Embryonic facial prominence (tissue), 1 donor: ENCODE measurements around the gene ANKRD16.
"Not testable (repeated sequence)": the region's sequence is repeated elsewhere in the genome, so short reads cannot be mapped to it uniquely, and the experiment has no call there.

Experiments
- DNase-seq: peaks from one replicate; pipeline ENCODE4 v3.0.0-alpha.2; 2016; ENCODE audit errors: extremely low spot score

ANKRD16 gene

DNA sequence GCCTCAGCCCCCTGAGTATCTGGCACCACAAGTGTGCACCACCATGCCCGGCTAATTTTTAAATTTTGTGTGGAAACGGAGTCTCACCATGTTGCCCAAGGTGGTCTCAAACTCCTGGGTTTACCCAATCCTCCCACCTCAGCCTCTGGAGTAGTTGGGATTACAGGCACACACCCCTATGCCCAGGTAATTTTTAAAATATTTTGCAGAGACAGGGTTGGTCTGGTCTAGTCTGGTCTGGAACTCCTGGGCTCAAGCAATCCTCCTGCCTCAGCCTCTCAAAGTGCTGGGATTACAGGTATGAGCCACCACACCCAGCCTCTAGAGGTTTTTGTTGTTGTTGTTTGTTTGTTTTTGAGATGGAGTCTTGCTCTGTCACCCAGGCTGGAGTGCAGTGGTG is 53.5 kb downstream of the ANKRD16 start:
- not testable (repeated sequence) for DNase-seq

DNA sequence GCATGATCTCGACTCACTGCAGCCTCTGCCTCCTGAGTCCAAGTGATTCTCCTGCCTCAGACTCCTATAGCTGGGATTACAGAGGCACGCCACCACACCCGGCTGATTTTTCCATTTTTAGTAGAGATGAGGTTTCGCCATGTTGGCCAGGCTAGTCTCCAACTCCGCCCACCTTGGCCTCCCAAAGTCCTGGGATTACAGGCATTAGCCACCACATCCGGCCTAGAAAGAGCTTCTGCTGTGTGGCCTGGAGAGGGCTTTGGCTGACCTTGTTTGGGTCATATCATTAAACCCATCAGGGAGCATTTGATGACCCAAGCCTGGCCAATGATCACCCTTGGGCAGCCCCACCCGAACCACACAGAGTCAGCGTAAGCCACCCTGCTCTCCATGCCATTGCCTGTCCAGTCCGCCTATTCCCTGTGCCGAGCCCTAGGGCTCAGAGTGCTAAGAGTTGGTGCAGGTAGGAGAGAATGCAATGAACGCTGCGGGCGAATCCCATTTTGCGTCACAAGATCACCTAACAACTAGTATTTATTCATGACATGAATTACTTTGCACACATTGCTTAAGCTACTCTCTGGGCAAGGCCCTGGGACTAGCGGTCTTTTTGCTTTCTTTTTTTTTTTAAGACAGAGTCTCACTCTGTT is 54.1 kb downstream of the ANKRD16 start:
- DNase-seq: no peak

DNA sequence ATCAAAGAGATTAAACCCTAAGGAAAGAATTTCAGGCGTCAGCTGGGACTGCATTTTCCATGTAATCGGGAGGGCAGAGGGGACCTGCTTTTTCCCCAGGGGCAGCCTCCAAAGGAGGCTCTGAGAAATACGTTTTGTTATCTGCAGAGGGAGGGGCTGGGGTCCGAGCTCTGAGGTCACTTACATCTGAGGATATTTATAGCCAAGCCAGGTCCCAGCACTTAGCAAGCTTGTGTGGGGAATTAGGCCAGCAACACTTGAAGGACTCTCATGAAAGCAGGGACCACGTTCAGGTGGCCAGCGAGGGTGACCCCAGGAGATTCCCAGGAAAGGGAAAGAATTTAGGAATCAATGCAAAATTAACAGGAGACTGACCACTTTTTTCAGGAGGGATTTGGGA is 55.9 kb downstream of the ANKRD16 start:
- no peak for DNase-seq

DNA sequence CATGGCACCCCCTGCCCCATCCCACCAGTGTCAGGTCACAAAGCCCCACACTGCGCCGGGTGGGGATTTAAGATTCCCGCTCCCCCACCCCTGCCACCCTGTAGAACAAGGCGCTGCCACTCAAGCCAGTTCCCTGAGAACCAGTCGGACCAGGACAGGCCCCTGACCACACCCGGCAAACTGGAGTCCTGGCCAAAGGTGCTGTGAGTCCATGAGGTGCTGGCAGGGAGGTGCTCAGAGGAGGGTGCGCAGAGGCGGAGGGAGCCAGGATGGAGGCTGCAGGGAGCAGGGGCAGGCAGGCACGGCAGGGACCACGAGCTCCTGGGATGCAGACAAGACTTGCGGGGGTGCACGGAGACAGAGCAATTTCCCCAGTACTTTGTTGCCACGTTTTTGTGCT is 56.7 kb downstream of the ANKRD16 start:
- no peak for DNase-seq

DNA sequence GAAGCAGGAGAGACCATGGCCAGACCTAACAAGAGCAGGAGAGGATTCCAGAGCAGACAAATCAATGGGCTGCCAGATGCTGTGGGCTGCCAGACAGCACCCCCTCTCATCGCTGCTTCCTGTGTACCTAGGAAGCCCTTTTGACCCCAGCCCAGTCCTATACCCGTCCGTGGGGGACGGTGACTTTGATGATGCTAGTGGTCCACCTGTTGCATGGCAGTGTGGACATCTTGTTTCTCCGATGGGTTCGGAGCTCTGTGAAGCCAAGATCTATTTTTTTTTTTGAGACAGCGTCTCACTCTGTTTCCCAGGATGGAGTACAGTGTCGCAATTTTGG is 58.3 kb downstream of the ANKRD16 start:
- DNase-seq: no peak

DNA sequence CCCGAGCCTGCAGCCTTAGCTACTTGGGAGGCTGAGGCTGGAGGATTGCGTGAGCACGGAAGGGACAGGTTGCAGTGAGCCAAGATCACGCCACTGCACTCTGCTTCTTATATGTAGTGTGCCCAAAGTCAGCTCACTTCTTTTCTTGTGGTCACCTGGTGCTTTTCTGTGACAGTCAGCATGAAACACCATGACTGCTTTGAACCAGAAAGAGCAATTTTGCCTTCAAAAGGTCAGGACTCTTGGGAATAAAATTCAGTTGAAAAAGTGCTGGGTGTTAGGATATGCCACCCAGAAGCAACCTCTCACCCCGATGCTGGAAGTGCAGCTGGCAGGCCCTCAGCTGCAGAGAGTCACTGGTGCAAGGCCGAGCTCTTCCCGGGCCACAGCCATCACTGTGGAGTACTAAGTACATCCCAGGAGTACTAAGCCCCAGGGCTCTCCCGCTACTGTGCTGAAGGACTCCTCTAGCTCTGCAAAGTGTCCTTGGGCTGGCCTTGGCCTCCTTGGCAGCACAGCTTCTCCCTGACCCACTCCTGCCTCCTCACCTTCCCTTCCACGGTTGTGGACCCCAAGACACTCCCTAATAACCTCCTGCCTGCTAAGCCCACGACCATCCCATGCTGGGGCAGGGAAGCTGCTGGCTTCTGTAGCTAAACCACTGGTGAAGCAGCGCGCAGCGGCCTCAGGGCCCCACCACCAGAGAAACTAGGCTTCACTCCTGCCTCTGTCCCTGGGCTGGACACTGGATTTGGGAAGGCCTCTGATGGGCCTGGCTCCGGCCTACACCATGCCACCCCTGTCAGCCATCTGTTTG is 58.9 kb downstream of the ANKRD16 start:
- no peak for DNase-seq

DNA sequence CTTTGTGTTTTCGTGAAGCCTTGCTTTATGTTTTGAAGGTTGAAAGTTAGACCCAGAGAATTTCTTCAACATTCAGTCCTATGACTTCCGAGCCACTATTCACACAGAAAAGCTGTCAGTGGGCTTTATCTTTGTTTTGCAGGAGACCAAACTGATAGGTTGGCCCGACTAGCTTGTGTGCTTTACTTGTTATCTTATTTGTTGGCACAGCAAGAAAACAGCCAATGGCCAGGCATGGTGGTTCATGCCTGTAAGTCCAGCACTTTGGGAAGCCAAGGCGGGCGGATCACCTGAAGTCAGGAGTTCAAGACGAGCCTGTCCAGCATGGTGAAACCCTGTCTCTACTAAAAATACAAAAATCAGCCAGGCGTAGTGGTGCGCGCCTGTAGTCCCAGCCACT is 60.4 kb downstream of the ANKRD16 start:
- no peak for DNase-seq

DNA sequence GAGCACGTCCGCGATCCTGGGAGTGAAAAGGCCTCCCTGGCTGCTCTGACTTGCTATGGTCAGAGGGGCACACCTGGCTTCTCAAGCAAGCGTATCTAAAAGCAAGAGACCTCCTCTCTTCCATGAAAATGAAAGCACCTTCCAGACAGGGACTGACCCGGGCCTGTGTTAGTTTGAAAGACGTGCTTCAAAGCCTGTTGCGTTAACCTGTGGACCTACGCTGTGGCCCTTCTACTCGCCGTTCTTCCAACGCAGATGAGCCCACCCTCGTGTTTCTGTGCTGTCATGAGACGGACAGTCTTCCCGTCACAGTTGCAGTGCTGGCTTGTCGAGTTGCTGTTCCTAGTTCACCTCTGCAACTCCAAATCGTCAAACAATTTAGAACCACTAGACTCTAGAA is 61.0 kb downstream of the ANKRD16 start:
- no peak for DNase-seq

DNA sequence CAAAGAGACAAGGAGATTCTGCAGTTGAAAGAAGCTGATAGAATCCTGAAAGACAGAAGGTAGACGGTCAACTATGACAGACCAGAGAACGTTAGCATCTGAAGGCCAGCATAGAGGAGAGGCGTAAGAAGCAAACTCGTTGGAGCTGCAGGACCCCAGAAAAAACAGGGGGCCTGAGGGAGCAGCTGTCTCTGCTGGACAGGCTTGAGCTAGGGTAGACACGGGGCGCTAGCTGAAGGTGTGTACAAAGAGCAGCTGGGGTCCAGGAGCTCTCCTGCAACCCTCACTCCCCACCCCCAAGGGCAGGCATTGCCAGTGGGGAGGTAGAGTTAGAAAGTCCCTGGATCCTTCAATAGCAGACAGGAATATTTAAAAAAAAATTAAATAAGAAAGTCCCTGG is 61.9 kb downstream of the ANKRD16 start:
- DNase-seq: no peak

DNA sequence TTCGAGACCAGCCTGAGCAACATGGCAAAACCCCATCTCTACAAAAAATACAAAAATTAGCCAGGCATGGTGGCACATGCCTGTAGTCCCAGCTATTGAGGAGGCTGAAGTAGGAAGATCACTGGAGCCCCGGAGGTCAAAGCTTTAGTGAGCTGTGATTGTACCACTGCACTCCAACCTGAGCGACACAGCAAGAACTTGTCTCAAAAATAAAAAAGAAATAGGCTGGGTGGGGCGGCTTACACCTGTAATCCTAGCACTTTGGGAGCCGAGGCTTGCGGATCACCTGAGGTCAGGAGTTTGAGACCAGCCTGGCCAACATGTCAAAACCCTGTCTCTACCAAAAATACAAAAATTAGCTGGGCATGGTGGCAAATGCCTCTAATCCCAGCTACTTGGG is 63.2 kb downstream of the ANKRD16 start:
- not testable (repeated sequence) for DNase-seq

DNA sequence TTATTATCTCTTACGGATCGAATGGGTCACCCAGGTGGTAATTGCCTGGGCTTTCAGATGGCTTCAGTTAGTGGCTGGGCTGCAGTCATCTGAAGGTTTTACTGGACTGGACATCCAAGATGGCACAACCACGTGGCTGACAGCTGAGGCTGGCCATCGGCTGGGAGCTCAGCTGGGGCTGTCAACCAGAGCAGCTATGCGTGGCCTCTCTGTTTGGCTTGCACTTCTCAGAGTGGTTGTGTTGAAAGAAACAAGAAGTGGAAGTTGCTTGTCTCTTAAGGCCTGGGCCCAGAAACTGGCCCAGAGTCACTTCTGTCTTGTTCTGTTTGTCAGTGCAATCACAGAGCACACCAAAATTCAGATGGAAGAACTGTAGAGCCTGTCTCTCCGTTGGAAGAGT is 70.8 kb downstream of the ANKRD16 start:
- no peak for DNase-seq

DNA sequence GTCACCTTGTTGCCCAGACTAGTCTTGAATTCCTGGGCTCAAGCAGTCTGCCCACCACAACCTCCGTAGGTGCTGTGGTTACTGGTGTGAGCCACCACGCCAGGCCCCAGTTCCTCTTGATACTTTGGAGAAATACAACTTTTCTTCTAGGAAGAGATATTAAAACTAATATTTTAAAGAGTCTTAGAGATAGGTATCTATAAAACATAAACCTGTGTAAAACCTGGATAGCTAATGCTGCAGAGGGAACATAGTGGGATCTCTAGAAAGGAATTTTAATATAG is 71.7 kb downstream of the ANKRD16 start:
- no peak for DNase-seq

DNA sequence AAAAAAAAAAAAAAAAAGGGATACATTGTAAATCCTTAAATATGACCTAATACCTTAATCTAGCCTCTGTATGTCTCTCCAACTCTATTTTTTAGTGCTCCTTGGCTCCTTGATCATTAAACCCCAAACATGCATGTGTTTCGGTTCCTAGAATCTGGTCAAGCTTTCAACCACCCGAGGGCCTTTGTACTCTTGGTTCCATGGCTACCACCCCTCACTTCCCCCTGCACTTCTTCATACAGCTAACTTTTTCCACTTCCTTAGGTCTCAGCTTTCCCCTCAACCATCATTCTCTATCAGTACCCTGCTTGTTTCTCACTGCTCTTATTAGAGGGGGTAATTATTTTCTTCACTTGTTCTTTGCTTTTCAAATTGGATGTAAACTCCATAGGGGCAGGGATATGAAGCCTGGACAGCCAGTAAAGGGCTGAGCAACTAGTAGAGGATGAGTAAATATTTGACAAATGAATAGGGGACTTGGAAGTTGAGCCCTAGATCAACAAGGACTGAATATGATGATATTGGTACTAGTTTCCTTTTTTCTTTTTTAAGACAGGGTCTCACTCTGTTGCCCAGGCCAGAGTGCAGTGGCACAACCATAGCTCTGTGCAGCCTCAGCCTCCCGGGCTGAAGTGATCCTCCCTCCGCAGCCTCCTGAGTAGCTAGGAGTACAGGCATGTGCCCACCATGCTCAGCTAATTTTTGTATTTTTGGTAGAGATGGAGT is 72.2 kb downstream of the ANKRD16 start:
- DNase-seq: no peak

DNA sequence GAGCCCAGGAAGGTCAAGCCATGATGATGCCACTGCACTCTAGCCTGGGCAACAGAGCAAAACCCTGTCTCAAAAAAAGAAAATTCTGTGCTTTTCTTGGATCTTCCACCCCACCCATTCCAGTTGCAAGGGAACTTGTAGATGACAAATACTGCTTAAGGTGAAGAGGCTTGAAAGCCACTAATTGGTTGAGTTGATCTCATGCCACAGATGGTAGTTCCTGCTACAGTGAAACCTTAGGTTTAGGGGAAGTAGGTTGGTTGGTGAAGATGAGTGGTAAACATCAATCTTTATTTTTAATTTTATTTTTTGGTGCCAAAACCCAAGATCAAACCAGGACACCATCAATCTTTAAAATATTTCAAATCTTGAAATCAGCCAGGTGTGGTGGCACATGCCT is 73.5 kb downstream of the ANKRD16 start:
- DNase-seq: no peak

DNA sequence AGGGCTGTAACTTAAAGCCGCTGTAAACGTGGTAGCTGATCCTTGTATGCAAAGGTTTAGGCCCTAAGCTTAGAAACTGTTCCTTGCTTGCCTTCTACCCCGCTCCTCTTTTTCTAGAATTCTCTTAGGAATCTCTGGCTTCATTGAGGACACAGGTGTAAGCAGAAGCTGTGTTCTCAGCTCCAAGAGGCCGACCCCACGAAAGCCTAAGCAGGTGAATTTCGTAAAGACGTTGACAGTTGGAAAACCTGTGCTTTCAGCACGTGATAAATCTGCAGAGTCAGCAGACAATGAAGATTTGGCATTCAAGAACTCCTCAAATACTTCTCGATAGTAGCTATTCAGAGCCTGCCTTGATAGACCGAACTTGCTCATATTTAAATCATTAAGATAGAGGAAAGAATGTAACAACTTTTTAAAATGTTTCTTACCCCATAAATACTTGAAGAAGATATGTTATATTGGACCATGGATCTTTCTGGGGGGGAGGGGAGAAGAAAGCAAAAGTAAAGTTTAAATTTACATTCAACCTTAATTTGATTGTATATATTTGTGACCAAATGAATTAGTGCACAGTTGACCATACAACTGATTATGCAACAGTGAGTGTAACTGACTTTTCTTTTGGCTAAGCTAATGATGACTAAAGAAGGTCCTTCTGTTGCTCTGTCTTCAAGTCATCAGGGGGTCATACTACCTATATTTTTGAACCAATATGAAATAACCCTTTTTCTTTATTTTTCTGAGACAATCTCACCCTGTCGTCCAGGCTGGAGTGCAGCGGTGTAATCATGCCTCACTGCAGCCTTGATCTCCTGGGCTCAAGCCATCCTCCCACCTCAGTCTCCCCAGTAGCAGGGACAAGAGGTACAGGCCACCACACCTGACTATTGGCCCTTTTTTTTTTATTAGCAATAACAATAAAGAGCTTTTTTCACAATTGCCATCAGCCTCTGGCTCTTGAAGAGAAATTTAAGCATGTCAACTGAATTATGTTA is 75.3 kb downstream of the ANKRD16 start:
- DNase-seq: no peak

DNA sequence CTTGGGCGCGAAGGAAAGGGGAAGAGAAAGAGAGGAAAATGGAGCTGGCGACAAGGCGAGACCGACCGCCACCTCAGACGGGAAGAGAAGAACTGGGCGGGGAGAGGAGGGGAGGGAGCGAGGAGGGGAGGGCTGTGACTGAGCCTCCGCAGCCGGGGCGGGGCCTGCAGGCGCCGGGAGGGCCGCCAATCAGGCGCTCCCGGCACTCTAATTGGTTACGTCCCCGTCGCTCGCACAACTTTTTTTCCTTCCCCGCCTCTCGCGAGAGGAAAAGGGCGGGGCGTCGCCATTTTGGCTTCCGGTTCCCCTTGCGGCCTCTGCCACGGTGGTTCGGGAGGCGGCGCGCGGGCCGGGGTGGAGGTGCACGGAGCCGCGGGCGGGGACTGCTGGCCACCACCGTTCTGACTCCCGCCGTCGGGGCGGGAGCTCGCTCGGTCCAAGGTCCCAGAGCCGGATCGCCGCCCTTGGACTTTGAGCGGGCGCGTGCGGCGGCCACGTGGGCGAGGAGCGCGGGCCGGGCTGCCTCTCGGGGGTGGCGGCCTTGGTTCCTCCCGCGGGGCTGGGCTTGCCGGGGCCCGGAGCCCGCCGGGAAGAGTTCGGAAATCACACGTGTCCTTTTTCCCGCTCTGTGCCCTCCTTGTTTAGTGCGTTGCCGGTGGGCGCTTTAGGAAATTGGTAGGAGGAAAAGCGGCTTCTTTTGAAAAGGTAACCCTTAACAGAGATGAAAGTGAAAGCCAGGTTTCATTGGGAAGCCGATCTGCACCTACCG is 76.2 kb downstream of the ANKRD16 start, which contains the start of gene GDI2:
TSS of gene GDI2 (minus strand) at position 94 of the 769 bp plus-strand sequence. CDS start 176 bp downstream, outside the sequence.
- peak; percentile 97 for DNase-seq

DNA sequence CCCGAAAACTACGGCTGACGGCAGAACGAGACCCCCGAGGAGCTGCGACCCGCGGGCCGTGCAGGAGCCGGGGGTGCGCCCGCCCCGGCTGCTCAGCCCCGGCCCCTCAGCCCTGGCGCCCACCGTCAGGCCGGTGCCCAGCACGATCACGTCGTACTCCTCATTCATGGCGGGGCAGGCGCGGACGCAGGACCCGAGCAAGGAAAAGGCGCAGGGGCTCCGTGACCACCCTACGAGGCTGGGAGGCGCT is 76.7 kb downstream of the ANKRD16 start:
- DNase-seq: peak; percentile 50

DNA sequence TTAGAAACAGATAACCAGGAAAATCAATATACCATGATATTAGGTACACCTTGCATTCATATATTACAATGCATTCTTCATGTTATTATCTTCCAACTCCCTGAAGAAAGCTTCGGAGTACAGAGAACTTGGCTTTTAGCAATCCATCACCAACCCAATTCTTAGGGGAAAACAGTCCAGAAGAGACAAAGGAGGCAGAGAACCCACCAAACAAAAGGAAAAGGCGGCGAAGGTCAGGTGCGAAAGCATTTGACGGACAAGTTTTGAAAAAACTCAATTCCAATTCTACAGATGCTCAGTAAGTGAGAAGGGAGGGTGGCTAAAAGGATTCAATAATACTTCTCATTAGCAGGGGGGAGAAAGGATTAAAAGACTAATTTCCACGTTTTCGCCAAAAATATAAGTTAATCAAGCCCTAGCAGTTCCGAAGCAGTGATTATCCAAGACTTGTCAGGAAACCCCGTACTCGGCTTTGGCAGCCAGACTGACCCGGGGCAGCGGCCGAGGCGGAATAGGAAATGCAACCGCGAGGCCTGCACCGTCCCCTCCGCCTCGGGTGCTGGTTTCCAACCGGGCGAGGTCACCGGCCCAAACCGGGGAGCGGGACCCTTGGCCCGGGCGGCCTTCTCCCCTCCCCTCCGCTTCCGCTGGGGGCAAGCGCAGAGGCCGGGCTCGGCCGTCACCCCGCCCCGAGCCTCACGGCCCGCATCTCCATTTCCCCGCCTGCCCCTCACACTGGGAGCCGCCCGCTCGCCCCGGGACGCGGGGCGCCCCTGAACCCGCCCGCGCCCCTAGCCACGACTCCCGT is 77.2 kb downstream of the ANKRD16 start:
- DNase-seq: no peak
